Body of pancreas (tissue), 4 donors: Measurements from ENCODE around the gene OOSP1. TPM values are rescaled to one million over a fixed set of nuclear protein-coding genes. Genes with fewer than 3 reads are reported as not detected.

Experiments used
- ATAC-seq: fragments of 150-250 bp; one replicate; pipeline ENCODE4 v1.9.1; 2016
- DNase-seq, 4 donors: peaks; one replicate each; pipeline ENCODE4 v3.0.0-alpha.2; 2019
- H3K27ac ChIP-seq, 4 donors: fragments of 200-600 bp; sonication (generic); 1 replicate in 3 of 4; 2 replicates in 1 of 4; pipeline versions ENCODE4 v1.5.1 to v1.6.1; 2016 to 2019; ENCODE audit warnings: mild to moderate bottlenecking in 1 of 4, mixed read lengths in 1 of 4, moderate library complexity in 1 of 4
- H3K27me3 ChIP-seq, 2 donors: fragments of 200-600 bp; sonication (generic); one replicate each; pipeline ENCODE4 v1.6.0; 2016; ENCODE audit warnings: mild to moderate bottlenecking in 1 of 2
- H3K36me3 ChIP-seq, 2 donors: fragments of 200-600 bp; sonication (generic); replicated peaks in 1 of 2; 2 replicates each; pipeline ENCODE4 v1.5.1; 2016; ENCODE audit warnings: low read depth in 2 of 2; ENCODE audit not compliant: insufficient read depth in 1 of 2
- H3K4me1 ChIP-seq: fragments of 200-600 bp; sonication (generic); one replicate; pipeline ENCODE4 v1.6.0; 2016
- H3K4me3 ChIP-seq, 2 donors: fragments of 200-600 bp; sonication (generic); 1 replicate in 1 of 2; 2 replicates in 1 of 2; pipeline ENCODE4 v1.5.1; 2016 to 2019
- H3K9me3 ChIP-seq, 3 donors: fragments of 200-600 bp; sonication (generic); 1 replicate in 2 of 3; 2 replicates in 1 of 3; pipeline ENCODE4 v1.5.1; 2016
- POLR2A ChIP-seq, 3 donors: fragments of 450-650 bp; IDR thresholded peaks; one replicate each; pipeline ENCODE4 v1.6.1; 2016; ENCODE audit warnings: antibody characterized with exemption in 3 of 3, mild to moderate bottlenecking in 2 of 3
- WGBS, 2 donors: methylation state at CpG; one replicate each; pipeline ENCODE4 v1.1.5; 2017; 5-methylcytosine and 5-hydroxymethylcytosine counted together
- intact Hi-C: fragments of 100-400 bp; cut with DNase I; formaldehyde crosslinking; loops from one replicate; pipeline ENCODE4 v1.15.1; 2023
- total RNA-seq, 2 donors: library from RNA; depleted of rRNA; stranded (reverse); fragments of >200 nt; gene quantifications; one replicate each; pipeline ENCODE4 v1.1.0, GENCODE V29; 2016
- TF ChIP-seq, protein P1 (sequence below), 7 experiments: fragments of 450-650 bp in 4 of 7; fragments of 200-600 bp in 3 of 7; sonication (generic) in 3 of 7; IDR thresholded peaks; one replicate each; pipeline ENCODE4 v1.5.1; 2016 to 2019; ENCODE audit warnings: antibody characterized with exemption in 7 of 7

OOSP1 gene
- total RNA-seq, 2 donors from 2014 or later, result not detected

DNA sequence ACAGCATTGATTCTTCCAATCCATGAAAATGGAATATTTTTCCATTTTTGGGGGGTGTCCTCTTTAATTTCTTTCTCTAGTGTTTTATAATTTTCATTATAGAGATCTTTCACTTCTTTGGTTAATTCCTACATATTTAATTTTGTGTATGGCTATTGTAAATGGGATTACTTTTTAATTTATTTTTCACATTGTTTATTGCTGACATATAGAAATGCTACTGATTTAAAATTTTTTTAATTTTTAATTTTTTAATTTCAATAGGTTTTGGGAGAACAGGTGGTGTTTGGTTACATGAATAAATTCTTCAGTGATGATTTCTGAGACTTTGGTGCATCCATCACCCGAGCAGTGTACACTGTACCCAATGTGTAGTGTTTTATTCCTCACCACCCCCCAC lies 52.2 kb downstream of the OOSP1 start:
- intact Hi-C loops, result no loop called here
- no peaks in the 10 kb centered on the region for H3K27me3 ChIP-seq

DNA sequence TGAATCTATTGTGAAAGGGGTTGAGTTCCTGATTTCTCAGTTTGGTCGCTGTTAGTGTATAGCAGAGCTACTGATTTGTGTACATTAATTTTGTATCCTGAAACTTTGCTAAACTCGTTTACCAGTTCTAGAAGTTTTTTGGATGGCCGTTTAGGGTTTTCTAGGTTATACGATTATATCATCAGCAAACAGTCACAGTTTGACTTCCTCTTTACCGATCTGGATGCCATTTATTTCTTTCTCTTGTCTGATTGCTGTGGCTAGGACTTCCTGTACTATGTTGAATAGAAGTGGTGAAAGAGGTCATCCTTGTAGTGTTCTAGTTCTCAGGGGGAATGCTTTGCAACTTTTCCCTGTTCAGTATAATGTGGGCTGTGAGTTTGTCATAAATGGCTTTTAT lies 54.2 kb downstream of the OOSP1 start:
- Histone ChIP-seq H3K36me3 (no peaks in the 10 kb centered on the region), H3K4me3 (no peak overlapping the region), H3K4me1 (no peaks in the 10 kb centered on the region), H3K27ac (no peak overlapping the region), H3K9me3 (no peaks in the 10 kb centered on the region), H3K27me3 (no peaks in the 10 kb centered on the region)
- intact Hi-C loops, result no loop called here
- DNase-seq (no peak), ATAC-seq (no peak)
- WGBS, 2 donors, result 67 to 78% methylated on average over 5 of the region's 5 CpGs
- TF ChIP-seq POLR2A (IDR thresholded peaks at IDR 0.05), result no peak
- TF ChIP-seq, protein P1, sequence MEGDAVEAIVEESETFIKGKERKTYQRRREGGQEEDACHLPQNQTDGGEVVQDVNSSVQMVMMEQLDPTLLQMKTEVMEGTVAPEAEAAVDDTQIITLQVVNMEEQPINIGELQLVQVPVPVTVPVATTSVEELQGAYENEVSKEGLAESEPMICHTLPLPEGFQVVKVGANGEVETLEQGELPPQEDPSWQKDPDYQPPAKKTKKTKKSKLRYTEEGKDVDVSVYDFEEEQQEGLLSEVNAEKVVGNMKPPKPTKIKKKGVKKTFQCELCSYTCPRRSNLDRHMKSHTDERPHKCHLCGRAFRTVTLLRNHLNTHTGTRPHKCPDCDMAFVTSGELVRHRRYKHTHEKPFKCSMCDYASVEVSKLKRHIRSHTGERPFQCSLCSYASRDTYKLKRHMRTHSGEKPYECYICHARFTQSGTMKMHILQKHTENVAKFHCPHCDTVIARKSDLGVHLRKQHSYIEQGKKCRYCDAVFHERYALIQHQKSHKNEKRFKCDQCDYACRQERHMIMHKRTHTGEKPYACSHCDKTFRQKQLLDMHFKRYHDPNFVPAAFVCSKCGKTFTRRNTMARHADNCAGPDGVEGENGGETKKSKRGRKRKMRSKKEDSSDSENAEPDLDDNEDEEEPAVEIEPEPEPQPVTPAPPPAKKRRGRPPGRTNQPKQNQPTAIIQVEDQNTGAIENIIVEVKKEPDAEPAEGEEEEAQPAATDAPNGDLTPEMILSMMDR (IDR thresholded peaks at IDR 0.05), result no peak

More for the DNA sequence above, 52.2 kb downstream of the OOSP1 start:
- H3K4me3 ChIP-seq, result no peak overlapping the region
- H3K4me1 ChIP-seq, result no peaks in the 10 kb centered on the region
- ATAC-seq (no peak), DNase-seq (no peak)
- no peaks in the 10 kb centered on the region for H3K36me3 ChIP-seq
- no peaks in the 10 kb centered on the region for H3K9me3 ChIP-seq
- no peak for TF ChIP-seq POLR2A (IDR thresholded peaks at IDR 0.05)
- TF ChIP-seq, protein P1 (IDR thresholded peaks at IDR 0.05), result no peak
- 39 to 48% methylated on average over 1 of the region's 1 CpG for WGBS, 2 donors
- H3K27ac ChIP-seq, result no peak overlapping the region

DNA sequence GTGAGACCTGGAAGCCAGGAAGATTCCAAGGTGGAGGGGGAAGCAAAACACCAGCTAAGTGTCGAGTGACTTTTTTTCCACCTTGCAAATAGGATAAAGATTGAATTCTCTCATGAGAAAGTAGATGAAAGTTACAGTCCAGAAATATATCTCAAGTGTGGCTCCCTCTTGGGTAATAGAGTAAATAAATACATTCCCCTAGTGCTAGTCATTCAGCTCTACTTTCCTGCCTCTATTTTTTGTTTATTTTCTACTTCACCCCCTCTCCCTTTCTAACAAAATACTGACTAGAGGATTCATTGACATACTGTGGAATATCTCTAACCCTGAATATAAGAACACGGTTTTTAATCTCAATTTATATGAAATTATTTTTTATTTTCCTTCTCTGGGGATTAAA lies 59.6 kb downstream of the OOSP1 start:
- DNase-seq (no peak), ATAC-seq (no peak)
- H3K4me3 ChIP-seq, result no peak overlapping the region
- TF ChIP-seq POLR2A (IDR thresholded peaks at IDR 0.05), result no peak
- TF ChIP-seq, protein P1 (IDR thresholded peaks at IDR 0.05), result no peak
- 69 to 86% methylated on average over 2 of the region's 2 CpGs for WGBS, 2 donors
- H3K27me3 ChIP-seq, result no peaks in the 10 kb centered on the region
- H3K36me3 ChIP-seq, result no peaks in the 10 kb centered on the region
- intact Hi-C loops, result no loop called here
- no peaks in the 10 kb centered on the region for H3K4me1 ChIP-seq
- H3K9me3 ChIP-seq, result no peaks in the 10 kb centered on the region
- H3K27ac ChIP-seq, result no peak overlapping the region

DNA sequence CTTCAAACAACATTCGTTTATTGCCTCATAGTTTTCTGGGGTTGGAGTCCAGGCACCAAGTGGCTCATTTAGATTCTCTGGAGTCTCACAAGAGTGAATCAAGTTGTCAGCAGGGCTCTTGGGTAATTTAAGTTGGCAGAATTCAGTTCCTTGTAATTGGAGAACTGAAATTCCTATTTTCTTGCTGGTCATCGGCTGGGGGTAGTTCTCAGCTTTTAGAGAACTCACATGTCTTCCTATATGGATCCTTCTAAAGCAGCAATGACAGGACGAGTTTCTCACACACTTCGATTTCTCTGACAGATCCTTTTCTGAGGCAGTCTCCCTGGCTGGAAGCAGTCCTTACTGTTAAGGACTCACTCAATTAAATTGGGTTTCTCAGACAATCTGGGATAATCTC lies 61.5 kb downstream of the OOSP1 start:
- intact Hi-C loops, result no loop called here
- 80 to 81% methylated on average over 4 of the region's 4 CpGs for WGBS, 2 donors
- Histone ChIP-seq H3K27ac (no peak overlapping the region), H3K4me1 (no peaks in the 10 kb centered on the region), H3K4me3 (no peak overlapping the region), H3K27me3 (no peaks in the 10 kb centered on the region), H3K36me3 (no peaks in the 10 kb centered on the region), H3K9me3 (no peaks in the 10 kb centered on the region)
- no peak for DNase-seq
- TF ChIP-seq, protein P1 (IDR thresholded peaks at IDR 0.05), result no peak
- TF ChIP-seq POLR2A (IDR thresholded peaks at IDR 0.05), result no peak
- ATAC-seq, result no peak

DNA sequence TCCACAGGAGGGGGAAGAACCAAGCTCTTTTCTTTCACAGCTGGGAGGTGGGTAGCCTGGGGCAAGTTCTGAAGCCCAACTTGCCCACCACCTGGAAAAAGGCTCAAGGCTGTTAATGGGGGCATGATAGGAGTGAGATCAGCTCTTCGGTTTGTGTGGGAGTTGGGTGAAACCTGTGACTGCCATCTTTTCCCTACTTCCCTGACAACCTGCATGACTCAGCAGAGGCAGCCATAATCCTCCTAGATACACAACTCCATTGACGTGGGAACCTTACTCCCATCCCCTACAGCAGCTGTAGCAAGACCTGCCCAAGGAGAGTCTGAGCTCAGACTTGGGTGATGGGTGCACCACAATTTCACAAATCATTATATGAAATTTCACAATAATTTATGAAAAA lies 65.5 kb downstream of the OOSP1 start:
- intact Hi-C loops, result no loop called here

More for the DNA sequence above, 65.5 kb downstream of the OOSP1 start:
- Histone ChIP-seq H3K4me3 (no peak overlapping the region), H3K4me1 (no peaks in the 10 kb centered on the region), H3K9me3 (no peaks in the 10 kb centered on the region), H3K36me3 (no peaks in the 10 kb centered on the region), H3K27ac (no peak overlapping the region), H3K27me3 (no peaks in the 10 kb centered on the region)
- DNase-seq, result no peak
- WGBS, 2 donors, result 77 to 83% methylated on average over 2 of the region's 2 CpGs
- no peak for TF ChIP-seq POLR2A (IDR thresholded peaks at IDR 0.05)
- TF ChIP-seq, protein P1 (IDR thresholded peaks at IDR 0.05), result no peak
- no peak for ATAC-seq
